Endothelial cell of umbilical vein (primary cell): ENCODE data around the gene NTSR1. TPM values are rescaled to one million over a fixed set of nuclear protein-coding genes. Genes with fewer than 3 reads are reported as not detected.

Experiments
- BruUV-seq: library from RNA; stranded (reverse); fragments of 400-500 nt; replicated peaks from 2 replicates; lab custom pipeline; 2021; lab: Mats Ljungman, UMichigan
- CTCF ChIA-PET: fragments of 300-600, 350-600 bp; sonication (Branson Sonifier 250); formaldehyde crosslinking; loops from one replicate; lab custom pipeline; 2021; ENCODE audit warnings: antibody characterized with exemption, inconsistent platforms; lab: Charles Lee
- POLR2A ChIA-PET: fragments of 300-600, 350-600 bp; sonication (Branson Sonifier 250); formaldehyde crosslinking; loops from one replicate; lab custom pipeline; 2021; ENCODE audit warnings: antibody characterized with exemption, inconsistent platforms; lab: Charles Lee
- DNase-seq: peaks from one replicate; pipeline ENCODE4 v3.0.0-alpha.2; 2011; ENCODE audit warnings: low read depth, low spot score
- FAIRE-seq: peaks from 2 replicates; lab custom pipeline; 2011; peaks lifted over from hg19 to GRCh38; lab: Jason Lieb, UNC
- H2AFZ ChIP-seq: 2 replicates; pipeline ENCODE4 v1.6.0; 2012; ENCODE audit warnings: low read depth, low read length, control low read depth, inconsistent platforms
- H3K27ac ChIP-seq: 2 replicates; pipeline ENCODE4 v1.5.1; 2011; ENCODE audit warnings: low read depth, mild to moderate bottlenecking, control low read depth, low read length, moderate library complexity; ENCODE audit not compliant: insufficient read depth
- H3K27me3 ChIP-seq, 2 experiments: 2 replicates each; pipeline versions ENCODE4 v1.6.0 to v1.6.1; 2011; ENCODE audit warnings: low read length in 2 of 2, mixed read lengths in 1 of 2; ENCODE audit not compliant: control insufficient read depth in 2 of 2, insufficient read depth in 2 of 2
- H3K36me3 ChIP-seq, 2 experiments: 2 replicates in 1 of 2; 3 replicates in 1 of 2; pipeline ENCODE4 v1.5.1; 2011; ENCODE audit warnings: low read length in 2 of 2, mild to moderate bottlenecking in 1 of 2, moderate library complexity in 1 of 2; ENCODE audit not compliant: control insufficient read depth in 2 of 2, insufficient read depth in 2 of 2; ENCODE audit errors: extremely low read depth in 1 of 2
- H3K4me1 ChIP-seq: 3 replicates; pipeline ENCODE4 v1.5.1; 2011; ENCODE audit warnings: mild to moderate bottlenecking, low read length; ENCODE audit not compliant: control insufficient read depth, insufficient read depth; ENCODE audit errors: extremely low read depth
- H3K4me2 ChIP-seq: 2 replicates; pipeline ENCODE4 v1.6.1; 2011; ENCODE audit warnings: low read length, control low read depth, mixed read lengths; ENCODE audit not compliant: insufficient read depth
- H3K4me3 ChIP-seq, 3 experiments: fragments of 200-600 bp in 1 of 3; sonication (generic), shearing (Covaris generic) in 1 of 3; replicated peaks in 1 of 3; 2 replicates each; pipeline ENCODE4 v1.5.1; 2011 to 2016; ENCODE audit warnings: control low read depth in 3 of 3, low read length in 3 of 3, mild to moderate bottlenecking in 2 of 3, inconsistent platforms in 1 of 3, low read depth in 1 of 3, moderate library complexity in 1 of 3; ENCODE audit not compliant: insufficient read depth in 1 of 3
- H3K79me2 ChIP-seq: 2 replicates; pipeline ENCODE4 v1.6.0; 2012; ENCODE audit warnings: low read length, inconsistent platforms; ENCODE audit not compliant: control insufficient read depth, insufficient read depth
- H3K9ac ChIP-seq: replicated peaks from 2 replicates; pipeline ENCODE3; 2011; ENCODE audit warnings: low read length, control low read depth; ENCODE audit not compliant: insufficient read depth; ENCODE audit errors: extremely low read depth
- H3K9me1 ChIP-seq: replicated peaks from 3 replicates; pipeline ENCODE4 v1.6.0; 2011; ENCODE audit warnings: mild to moderate bottlenecking, low read length; ENCODE audit not compliant: control insufficient read depth, insufficient read depth; ENCODE audit errors: extremely low read depth
- H3K9me3 ChIP-seq: replicated peaks from 2 replicates; pipeline ENCODE4 v1.5.1; 2012; ENCODE audit warnings: low read length, inconsistent platforms; ENCODE audit not compliant: control insufficient read depth, insufficient read depth
- H4K20me1 ChIP-seq: replicated peaks from 2 replicates; pipeline ENCODE3; 2011; ENCODE audit warnings: mild to moderate bottlenecking, low read length; ENCODE audit not compliant: control insufficient read depth, insufficient read depth; ENCODE audit errors: extremely low read depth
- EZH2 ChIP-seq: IDR thresholded peaks from 2 replicates; pipeline ENCODE4 v1.6.1; 2012; ENCODE audit warnings: borderline replicate concordance, low read depth, mild to moderate bottlenecking, moderate library complexity, low read length, inconsistent platforms; ENCODE audit not compliant: severe bottlenecking
- FOS ChIP-seq: IDR thresholded peaks from 2 replicates; pipeline ENCODE4 v1.6.1; 2011; ENCODE audit warnings: mild to moderate bottlenecking, low read length, moderate library complexity, borderline replicate concordance; ENCODE audit not compliant: insufficient read depth
- GATA2 ChIP-seq: IDR thresholded peaks from 2 replicates; pipeline ENCODE4 v1.7.0; 2011; ENCODE audit warnings: low read depth, mild to moderate bottlenecking, moderate library complexity, mixed read lengths, low read length; ENCODE audit not compliant: insufficient read length, insufficient read depth
- JUN ChIP-seq: IDR thresholded peaks from 2 replicates; pipeline ENCODE4 v1.6.1; 2011; ENCODE audit warnings: borderline replicate concordance, low read depth; ENCODE audit not compliant: insufficient read length, insufficient read depth
- MYC ChIP-seq: IDR thresholded peaks from one replicate; pipeline ENCODE4 v1.6.1; 2011; ENCODE audit warnings: mild to moderate bottlenecking, low read depth, low read length
- POLR2A ChIP-seq: IDR thresholded peaks from 2 replicates; pipeline ENCODE4 v1.6.1; 2012; ENCODE audit warnings: low read depth, mild to moderate bottlenecking, control low read depth, low read length
- POLR2AphosphoS5 ChIP-seq: IDR thresholded peaks from 2 replicates; pipeline ENCODE4 v1.6.1; 2012; ENCODE audit warnings: low read depth, mild to moderate bottlenecking, control low read depth, low read length, moderate library complexity; ENCODE audit not compliant: insufficient read depth
- dilution Hi-C: fragments of 300-500 bp; cut with MboI; formaldehyde crosslinking; loops from one replicate; pipeline ENCODE4 v1.15.0; 2019; ENCODE audit warnings: low sequenced_read_pairs; ENCODE audit not compliant: extremely low pct_ligation_motif_present
- intact Hi-C: fragments of 100-400 bp; cut with micrococcal nuclease; formaldehyde crosslinking; loops from one replicate; pipeline ENCODE4 v1.10.0; 2022
- polyA plus RNA-seq, 4 experiments: library from polyadenylated mRNA; depleted of rRNA in 3 of 4; stranded (reverse) in 3 of 4; unstranded in 1 of 4; fragments of >200 nt; gene quantifications; 2 replicates each; pipeline versions ENCODE4 v1.2.1 to v1.2.3, GENCODE V29; 2011 to 2012; ENCODE audit warnings: missing spikeins in 1 of 4
- total RNA-seq: library from RNA; stranded (reverse); gene quantifications from 2 replicates; pipeline ENCODE4 v1.2.3, GENCODE V29; 2021
- TF ChIP-seq, protein P1 (sequence below): IDR thresholded peaks from 2 replicates; pipeline ENCODE4 v1.6.1; 2011; ENCODE audit not compliant: insufficient read depth, insufficient read length

Gene NTSR1
- total and polyA plus RNA-seq, 2 donors (not counting 3 experiments of a cell fraction or from before 2014, with no cell fraction given), result 0.14 to 2.1 TPM

GRCh38 chr20:62737271-62737811, 28.7 kb downstream of the NTSR1 start:
- Histone ChIP-seq H3K9me3 (no peaks in the 10 kb centered on the region), H3K4me1 (peaks cover 26% of the 10 kb centered on the region), H3K27me3 (no peaks in the 10 kb centered on the region), H3K9ac (no peak overlapping the region), H3K79me2 (no peaks in the 10 kb centered on the region), H4K20me1 (no peaks in the 10 kb centered on the region), H2AFZ (no peak overlapping the region), H3K36me3 (no peaks in the 10 kb centered on the region), H3K4me3 (no peak overlapping the region), H3K27ac (no peak overlapping the region), H3K4me2 (no peak overlapping the region), H3K9me1 (no peaks in the 10 kb centered on the region)
- DNase-seq, result no peak
- dilution Hi-C loops (no loop called here), intact Hi-C loops (no loop called here)
- no TSS peak for BruUV-seq
- FAIRE-seq, result no peak
- POLR2A ChIA-PET, result no interaction called here
- CTCF ChIA-PET, result no interaction called here
- TF ChIP-seq JUN (no peak), FOS (no peak), MYC (no peak), GATA2 (no peak)
- TF ChIP-seq, protein P1, sequence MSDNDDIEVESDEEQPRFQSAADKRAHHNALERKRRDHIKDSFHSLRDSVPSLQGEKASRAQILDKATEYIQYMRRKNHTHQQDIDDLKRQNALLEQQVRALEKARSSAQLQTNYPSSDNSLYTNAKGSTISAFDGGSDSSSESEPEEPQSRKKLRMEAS, result no peak

DNA sequence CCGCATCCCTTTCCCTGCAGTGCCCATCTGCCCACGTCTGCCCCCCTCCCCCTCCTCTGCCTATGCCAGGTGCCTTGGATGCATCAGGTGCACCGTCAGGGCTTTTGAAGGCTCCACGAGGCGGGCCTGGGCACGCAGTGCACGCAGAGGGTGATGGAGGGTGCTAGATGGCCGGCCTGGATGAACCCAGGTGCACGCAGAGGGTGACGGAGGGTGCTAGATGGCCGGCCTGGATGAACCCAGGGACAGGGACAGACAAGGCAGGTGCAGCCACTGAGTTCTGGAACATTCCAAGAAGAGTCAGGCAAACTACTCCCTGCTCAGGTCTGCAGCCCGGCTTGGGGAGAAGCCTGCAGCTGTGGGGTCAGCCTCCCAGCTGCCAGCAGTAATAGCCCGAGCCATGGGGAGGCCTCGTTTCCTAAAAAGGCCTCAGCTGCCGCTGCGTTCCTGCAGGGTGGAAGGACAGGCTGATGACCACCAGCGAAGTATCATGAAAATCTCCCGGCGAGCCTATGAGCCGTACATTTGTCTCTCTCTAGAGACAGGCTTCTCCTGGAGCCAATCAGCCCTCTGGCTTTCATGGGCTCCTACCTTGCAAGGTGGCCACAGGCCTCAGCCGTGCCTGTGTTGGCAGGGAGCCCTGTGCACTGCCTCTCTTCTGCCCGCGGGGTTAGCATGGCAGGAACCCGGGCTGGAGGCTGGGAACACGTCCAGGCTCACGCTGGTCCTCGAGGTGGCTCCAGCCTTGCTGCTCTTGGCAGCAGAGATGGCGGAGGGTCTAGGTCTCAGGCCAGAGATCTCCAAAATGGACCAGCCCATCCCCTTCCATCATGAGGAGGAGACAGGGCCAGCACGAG, 29.6 kb downstream of the NTSR1 start:
- no peak for DNase-seq
- H3K4me2 ChIP-seq, result no peak overlapping the region
- no peak overlapping the region for H3K27ac ChIP-seq
- CTCF ChIA-PET, result no interaction called here
- H3K79me2 ChIP-seq, result no peaks in the 10 kb centered on the region
- no peaks in the 10 kb centered on the region for H3K27me3 ChIP-seq
- no peak overlapping the region for H3K9ac ChIP-seq
- H3K4me3 ChIP-seq, result no peak overlapping the region
- H3K9me1 ChIP-seq, result no peaks in the 10 kb centered on the region
- POLR2A ChIA-PET, result no interaction called here
- FAIRE-seq, result no peak
- BruUV-seq, result no TSS peak
- H3K4me1 ChIP-seq, result peaks cover 26% of the 10 kb centered on the region
- dilution Hi-C loops, result no loop called here
- no peak overlapping the region for H2AFZ ChIP-seq
- H3K36me3 ChIP-seq, result no peaks in the 10 kb centered on the region
- H4K20me1 ChIP-seq, result no peaks in the 10 kb centered on the region
- no peaks in the 10 kb centered on the region for H3K9me3 ChIP-seq
- intact Hi-C loops, result no loop called here
- TF ChIP-seq POLR2AphosphoS5, result no peak
- TF ChIP-seq POLR2A, result no peak
- no peak for TF ChIP-seq JUN
- TF ChIP-seq EZH2, result no peak
